H1 (cell line): Measurements from ENCODE around the gene VGLL4. TPM values are rescaled to one million over a fixed set of nuclear protein-coding genes. Genes with fewer than 3 reads are reported as not detected.
A peak's percentile ranks its signal among the peaks of the same experiment; 100 is the strongest.

ENCODE experiments used
- CTCF ChIA-PET: fragments of 300-600 bp; sonication (Branson Sonifier 250); formaldehyde crosslinking; loops from one replicate; lab custom pipeline; 2021; ENCODE audit not compliant: partially characterized antibody; lab: Charles Lee
- POLR2A ChIA-PET: fragments of 300-600 bp; sonication (Branson Sonifier 250); formaldehyde crosslinking; loops from one replicate; lab custom pipeline; 2021; ENCODE audit warnings: inconsistent platforms; ENCODE audit not compliant: partially characterized antibody; lab: Charles Lee
- DNase-seq, 2 experiments: peaks; one replicate each; pipeline versions ENCODE4 v3.0.0 to v3.0.0-alpha.2; 2010 to 2022; ENCODE audit warnings: low spot score in 2 of 2, low read depth in 1 of 2, mixed read lengths in 1 of 2
- FAIRE-seq: peaks from 2 replicates; lab custom pipeline; 2011; peaks lifted over from hg19 to GRCh38; lab: Jason Lieb, UNC
- H2AFZ ChIP-seq: 2 replicates; pipeline ENCODE4 v1.8.1; 2012; ENCODE audit warnings: low read length, inconsistent platforms
- H2AK5ac ChIP-seq: 2 replicates; pipeline ENCODE4 v1.6.1; 2013; ENCODE audit warnings: low read depth, low read length
- H2BK120ac ChIP-seq: replicated peaks from 2 replicates; pipeline ENCODE3; 2013; ENCODE audit warnings: low read depth, low read length, inconsistent platforms
- H2BK12ac ChIP-seq: 2 replicates; pipeline ENCODE4 v1.6.1; 2013; ENCODE audit warnings: low read depth, low read length
- H2BK15ac ChIP-seq: 2 replicates; pipeline ENCODE4 v1.6.1; 2013; ENCODE audit warnings: low read length
- H2BK20ac ChIP-seq: 2 replicates; pipeline ENCODE4 v1.6.1; 2013; ENCODE audit warnings: low read length
- H2BK5ac ChIP-seq: 2 replicates; pipeline ENCODE4 v1.6.1; 2013; ENCODE audit warnings: low read depth, low read length
- H3K14ac ChIP-seq: 2 replicates; pipeline ENCODE4 v1.6.1; 2013; ENCODE audit warnings: inconsistent platforms; ENCODE audit not compliant: insufficient read length
- H3K18ac ChIP-seq: 2 replicates; pipeline ENCODE4 v1.6.1; 2013; ENCODE audit warnings: low read length; ENCODE audit errors: extremely low read depth
- H3K23ac ChIP-seq: 2 replicates; pipeline ENCODE4 v1.6.1; 2013; ENCODE audit warnings: inconsistent platforms; ENCODE audit not compliant: insufficient read length
- H3K23me2 ChIP-seq: 2 replicates; pipeline ENCODE4 v1.6.1; 2013; ENCODE audit warnings: low read depth, low read length
- H3K27ac ChIP-seq: 2 replicates; pipeline ENCODE4 v1.6.1; 2011; ENCODE audit warnings: low read depth, low read length, inconsistent platforms
- H3K27me3 ChIP-seq, 4 experiments: replicated peaks in 1 of 4; 1 replicate in 1 of 4; 2 replicates in 3 of 4; pipeline versions ENCODE4 v1.6.1 to v1.8.1; 2011 to 2013; ENCODE audit warnings: low read length in 3 of 4, mild to moderate bottlenecking in 3 of 4, inconsistent platforms in 2 of 4, mixed read lengths in 2 of 4, moderate library complexity in 1 of 4; ENCODE audit not compliant: control insufficient read depth in 3 of 4, insufficient read depth in 3 of 4; ENCODE audit errors: extremely low read depth in 1 of 4
- H3K36me3 ChIP-seq, 4 experiments: 2 replicates each; pipeline versions ENCODE4 v1.6.1 to v1.8.1; 2011 to 2013; ENCODE audit warnings: mild to moderate bottlenecking in 4 of 4, low read length in 3 of 4, moderate library complexity in 2 of 4, control low read depth in 1 of 4, inconsistent platforms in 1 of 4; ENCODE audit not compliant: insufficient read depth in 4 of 4, control insufficient read depth in 2 of 4
- H3K4ac ChIP-seq: replicated peaks from 2 replicates; pipeline ENCODE3; 2013; ENCODE audit warnings: low read length, low read depth, mixed read lengths, inconsistent platforms; ENCODE audit not compliant: insufficient read length
- H3K4me1 ChIP-seq, 4 experiments: replicated peaks in 1 of 4; 1 replicate in 1 of 4; 2 replicates in 3 of 4; pipeline versions ENCODE4 v1.6.1 to v1.8.1; 2011 to 2013; ENCODE audit warnings: low read length in 3 of 4, inconsistent platforms in 2 of 4, mixed read lengths in 1 of 4; ENCODE audit not compliant: insufficient read depth in 4 of 4, control insufficient read depth in 3 of 4
- H3K4me2 ChIP-seq, 2 experiments: 2 replicates each; pipeline versions ENCODE4 v1.6.1 to v1.8.1; 2011 to 2013; ENCODE audit warnings: low read depth in 2 of 2, low read length in 2 of 2, control low read depth in 1 of 2, inconsistent platforms in 1 of 2, mild to moderate bottlenecking in 1 of 2; ENCODE audit not compliant: insufficient read depth in 1 of 2
- H3K4me3 ChIP-seq, 4 experiments: fragments of 200-600, 300-600 bp in 1 of 4; sonication (generic), shearing (Covaris generic), sonication (Bioruptor Twin) in 1 of 4; 2 replicates each; pipeline versions ENCODE4 v1.5.1 to v1.8.1; 2011 to 2016; ENCODE audit warnings: low read length in 4 of 4, low read depth in 3 of 4, control low read depth in 2 of 4, inconsistent platforms in 2 of 4, mild to moderate bottlenecking in 2 of 4, mixed read lengths in 1 of 4, moderate library complexity in 1 of 4; ENCODE audit not compliant: insufficient read depth in 2 of 4; ENCODE audit errors: extremely low read depth in 1 of 4
- H3K56ac ChIP-seq: replicated peaks from 2 replicates; pipeline ENCODE3; 2013; ENCODE audit warnings: low read depth, mild to moderate bottlenecking, mixed read lengths, low read length, inconsistent platforms; ENCODE audit not compliant: insufficient read length
- H3K79me1 ChIP-seq: 2 replicates; pipeline ENCODE4 v1.6.1; 2013; ENCODE audit warnings: low read depth, low read length, control low read depth
- H3K79me2 ChIP-seq, 2 experiments: 2 replicates each; pipeline versions ENCODE4 v1.6.1 to v1.8.1; 2012 to 2013; ENCODE audit warnings: low read length in 2 of 2, mild to moderate bottlenecking in 2 of 2, inconsistent platforms in 1 of 2; ENCODE audit not compliant: insufficient read depth in 2 of 2, control insufficient read depth in 1 of 2
- H3K9ac ChIP-seq, 4 experiments: replicated peaks in 1 of 4; 1 replicate in 1 of 4; 2 replicates in 3 of 4; pipeline versions ENCODE4 v1.6.1 to v1.8.1; 2011 to 2013; ENCODE audit warnings: low read depth in 3 of 4, low read length in 3 of 4, control low read depth in 2 of 4, mild to moderate bottlenecking in 2 of 4, moderate library complexity in 2 of 4, inconsistent platforms in 1 of 4; ENCODE audit errors: extremely low read depth in 1 of 4
- H3K9me3 ChIP-seq, 2 experiments: 2 replicates each; pipeline versions ENCODE4 v1.6.1 to v1.8.1; 2012 to 2013; ENCODE audit warnings: mild to moderate bottlenecking in 2 of 2, moderate library complexity in 2 of 2, control low read depth in 1 of 2, inconsistent platforms in 1 of 2, low read depth in 1 of 2, low read length in 1 of 2, mixed read lengths in 1 of 2; ENCODE audit not compliant: insufficient read depth in 2 of 2
- H4K20me1 ChIP-seq, 2 experiments: replicated peaks in 1 of 2; 2 replicates each; pipeline versions ENCODE3 to v1.8.1; 2011 to 2013; ENCODE audit warnings: inconsistent platforms in 2 of 2, low read length in 2 of 2, mild to moderate bottlenecking in 1 of 2; ENCODE audit not compliant: insufficient read depth in 2 of 2, control insufficient read depth in 1 of 2
- H4K5ac ChIP-seq: 2 replicates; pipeline ENCODE4 v1.6.1; 2013; ENCODE audit warnings: low read length, low read depth, mixed read lengths, inconsistent platforms; ENCODE audit not compliant: insufficient read length
- H4K8ac ChIP-seq: 2 replicates; pipeline ENCODE4 v1.8.0; 2013; ENCODE audit warnings: mild to moderate bottlenecking, moderate library complexity, low read length, inconsistent platforms; ENCODE audit not compliant: insufficient read depth; ENCODE audit errors: extremely low read depth
- H4K91ac ChIP-seq: replicated peaks from 2 replicates; pipeline ENCODE3; 2013; ENCODE audit warnings: low read length, mixed read lengths, inconsistent platforms; ENCODE audit not compliant: insufficient read length
- CTCF ChIP-seq, 3 experiments: IDR thresholded peaks; 1 replicate in 2 of 3; 2 replicates in 1 of 3; pipeline versions ENCODE4 v1.5.1 to v1.6.1; 2011; ENCODE audit warnings: low read length in 3 of 3, mild to moderate bottlenecking in 3 of 3, inconsistent platforms in 2 of 3, low read depth in 1 of 3, moderate library complexity in 1 of 3; ENCODE audit not compliant: insufficient read depth in 1 of 3; ENCODE audit errors: control extremely low read depth in 1 of 3
- GTF2F1 ChIP-seq: IDR thresholded peaks from 2 replicates; pipeline ENCODE4 v1.6.1; 2012; ENCODE audit warnings: low read depth, low read length, improper control_type of control experiment, borderline replicate concordance
- PHF8 ChIP-seq: fragments of 200-600 bp; sonication (generic); conservative IDR thresholded peaks from 2 replicates; pipeline ENCODE4 v1.7.1; 2012; ENCODE audit warnings: low read depth, mild to moderate bottlenecking, inconsistent platforms, low read length, moderate library complexity
- RAD21 ChIP-seq, 2 experiments: IDR thresholded peaks in 1 of 2; conservative IDR thresholded peaks in 1 of 2; 2 replicates each; pipeline ENCODE4 v1.6.1; 2011; ENCODE audit warnings: low read depth in 2 of 2, low read length in 2 of 2, improper control_type of control experiment in 1 of 2, inconsistent platforms in 1 of 2, mild to moderate bottlenecking in 1 of 2, moderate library complexity in 1 of 2
- WGBS, 2 experiments: shearing (Covaris generic) in 1 of 2; methylation state at CpG; one replicate each; pipeline versions ENCODE4 v1.1.6 to v1.1.7; 2013 to 2015; ENCODE audit warnings: low lambda C conversion rate in 2 of 2, mixed read lengths in 2 of 2, inconsistent platforms in 1 of 2, low coverage in 1 of 2, missing lambda C conversion rate in 1 of 2; ENCODE audit not compliant: insufficient replicate concordance in 2 of 2, insufficient coverage in 1 of 2, insufficient read length in 1 of 2; ENCODE audit errors: extremely low coverage in 1 of 2, missing lambda C conversion rate in 1 of 2; 5-methylcytosine and 5-hydroxymethylcytosine counted together
- polyA plus RNA-seq, 7 experiments: library from polyadenylated mRNA; depleted of rRNA in 3 of 7; stranded (reverse) in 5 of 7; unstranded in 2 of 7; fragments of >200 nt in 5 of 7; fragments of 200-250 nt in 2 of 7; gene quantifications; 1 replicate in 5 of 7; 2 replicates in 1 of 7; 4 replicates in 1 of 7; pipeline versions ENCODE4 v1.2.1 to v1.2.3, GENCODE V29; 2011 to 2013; ENCODE audit warnings: missing spikeins in 2 of 7, mixed read lengths in 2 of 7
- total RNA-seq: library from RNA; stranded (reverse); fragmentation: NEBNext Ultra II Directional; extraction: Animal tissue kit (Norgen Biotek cat#: 25700); gene quantifications from 2 replicates; pipeline ENCODE4 v1.2.1, GENCODE V29; 2021

Gene VGLL4
- total and polyA plus RNA-seq, 2 of the 8 experiments (the other 6 are each of a cell fraction or from before 2014, with no cell fraction given), result 45.1 to 50.0 TPM

GRCh38 chr3:11651900-11652299 lies 8.2 kb upstream of the VGLL4 start:
- no peak for DNase-seq
- H3K4me2 ChIP-seq, result no peak overlapping the region
- no peak overlapping the region for H3K27ac ChIP-seq

More at GRCh38 chr3:11651900-11652299, 8.2 kb upstream of the VGLL4 start:
- POLR2A ChIA-PET, result no interaction called here
- Histone ChIP-seq H3K14ac (no peak overlapping the region), H2BK20ac (no peak overlapping the region), H4K91ac (no peak overlapping the region), H3K56ac (no peak overlapping the region), H2BK15ac (no peak overlapping the region), H3K79me2 (no peaks in the 10 kb centered on the region)
- no peak for TF ChIP-seq GTF2F1
- TF ChIP-seq PHF8, result no peak
- peak in 2 of 3 experiments; percentile 9 to 12; a peak in 2 of 4 replicates for TF ChIP-seq CTCF (IDR thresholded peaks at IDR 0.05; ENCODE audit: control extremely low read depth in 1 of 3, insufficient read depth in 1 of 3, low read depth in 1 of 3, low read length in 3 of 3)
- TF ChIP-seq RAD21 (IDR thresholded peaks at IDR 0.05 in 1 of 2, conservative IDR thresholded peaks at IDR 0.05 in 1 of 2; ENCODE audit: low read depth in 2 of 2, low read length in 2 of 2), result peak in 1 of 2 experiments; percentile 62; a peak in 3 of 4 replicates
- TF ChIP-seq, all 59 proteins: peak for 2
- H3K9ac ChIP-seq, result no peak overlapping the region
- peak overlapping the region in 1 of 4 experiments; percentile 0; a peak in 1 of 8 replicates for H3K4me3 ChIP-seq
- H2BK12ac ChIP-seq, result no peak overlapping the region
- no peaks in the 10 kb centered on the region for H3K27me3 ChIP-seq
- WGBS, 2 experiments, result 18% methylated on average over 2 of the region's 2 CpGs; no CpG with 5 or more reads in 1 of the 2 experiments
- H2BK120ac ChIP-seq, result no peak overlapping the region
- H4K5ac ChIP-seq, result no peak overlapping the region
- H3K9me3 ChIP-seq, result no peaks in the 10 kb centered on the region
- H3K18ac ChIP-seq, result no peak overlapping the region
- H4K20me1 ChIP-seq, result peaks cover 2 to 4% of the 10 kb centered on the region in 2 experiments
- H4K8ac ChIP-seq, result no peak overlapping the region
- no peaks in the 10 kb centered on the region for H3K36me3 ChIP-seq
- H3K4ac ChIP-seq, result no peak overlapping the region
- CTCF ChIA-PET, result interaction anchor here (0.6 to 5.4 kb wide), 33 partner anchors 10 to 546 kb away, joined by 3 to 79 read pairs (median 4); no protein-coding TSS in a partner anchor
- no peak for FAIRE-seq
- H3K23ac ChIP-seq, result no peak overlapping the region
- no peak overlapping the region for H2AFZ ChIP-seq
- H3K79me1 ChIP-seq, result peaks cover 2% of the 10 kb centered on the region
- no peaks in the 10 kb centered on the region for H3K23me2 ChIP-seq
- no peak overlapping the region for H2BK5ac ChIP-seq
- peaks cover 2 to 11% (median 5%) of the 10 kb centered on the region in 4 experiments; a peak in 4 of 7 replicates for H3K4me1 ChIP-seq
- no peak overlapping the region for H2AK5ac ChIP-seq
